Chondrocyte (in vitro differentiated cells): ENCODE measurements around the gene STEEP1. TPM values are rescaled to one million over a fixed set of nuclear protein-coding genes. Genes with fewer than 3 reads are reported as not detected.

Experiments used
- DNase-seq: peaks from one replicate; pipeline ENCODE4 v3.0.0; 2021; ENCODE audit warnings: mixed read lengths, low spot score
- H3K27ac Mint-ChIP-seq: one replicate; pipeline ENCODE4 v1.8.0; 2021; ENCODE audit warnings: mild to moderate bottlenecking, moderate library complexity, mixed read lengths; ENCODE audit not compliant: unreplicated experiment
- H3K27me3 Mint-ChIP-seq: 2 replicates; pipeline ENCODE4 v1.8.0; 2021; ENCODE audit warnings: low read depth, mixed read lengths
- H3K36me3 Mint-ChIP-seq: 2 replicates; pipeline ENCODE4 v1.8.0; 2021; ENCODE audit warnings: low read depth, mixed read lengths
- H3K4me1 Mint-ChIP-seq: 2 replicates; pipeline ENCODE4 v1.8.0; 2021; ENCODE audit warnings: low read depth, mild to moderate bottlenecking, mixed read lengths
- H3K4me3 Mint-ChIP-seq: one replicate; pipeline ENCODE4 v1.8.0; 2021; ENCODE audit warnings: mild to moderate bottlenecking, moderate library complexity, mixed read lengths; ENCODE audit not compliant: unreplicated experiment
- H3K9me3 Mint-ChIP-seq: 2 replicates; pipeline ENCODE4 v1.8.0; 2021; ENCODE audit warnings: low read depth, mixed read lengths
- CTCF ChIP-seq: fragments of 200-600 bp; sonication (generic); IDR thresholded peaks from 2 replicates; pipeline ENCODE4 v1.5.0; 2021; ENCODE audit warnings: antibody characterized with exemption, mild to moderate bottlenecking, moderate library complexity
- long read RNA-seq: library from polyadenylated mRNA; stranded (forward); transcript quantifications from one replicate; pipeline ENCODE4 v2.0.0, GENCODE V29; 2021
- total RNA-seq: library from RNA; stranded (reverse); gene quantifications from 3 replicates; pipeline ENCODE4 v1.2.1, GENCODE V29; 2021

The STEEP1 gene
- total RNA-seq: 17.1 to 20.3 TPM (median 19.2 TPM) in 3 replicates
- long read RNA-seq, partial matches to known transcripts: 1 of 59 reads
- long read RNA-seq, other reads (novel, unspliced or antisense): 57 of 59 reads

GRCh38 chrX:119565107-119565663 is at the start of gene STEEP1:
TSS of gene STEEP1 (minus strand) at chrX:119565409. CDS start at chrX:119565355, 54 bp downstream.
- no peak for TF ChIP-seq CTCF
- H3K9me3 Mint-ChIP-seq: peaks cover 2% of the 10 kb centered on the region
- H3K4me1 Mint-ChIP-seq: peaks cover 12% of the 10 kb centered on the region
- DNase-seq: no peak
- peaks cover 3% of the 10 kb centered on the region for H3K36me3 Mint-ChIP-seq
- no peaks in the 10 kb centered on the region for H3K27me3 Mint-ChIP-seq
- H3K27ac Mint-ChIP-seq: peak within 1 kb of the TSS; percentile 97
- H3K4me3 Mint-ChIP-seq: peak within 1 kb of the TSS; percentile 90

- H3K4me3 Mint-ChIP-seq: no peak overlapping the region
- no peak for TF ChIP-seq CTCF
- H3K36me3 Mint-ChIP-seq: peaks cover 4% of the 10 kb centered on the region
- no peaks in the 10 kb centered on the region for H3K27me3 Mint-ChIP-seq
- peaks cover 7% of the 10 kb centered on the region for H3K9me3 Mint-ChIP-seq
- H3K4me1 Mint-ChIP-seq: no peaks in the 10 kb centered on the region
- H3K27ac Mint-ChIP-seq: no peak overlapping the region
- DNase-seq: no peak
Measured at GRCh38 chrX:119614776-119615175, 49.6 kb upstream of the STEEP1 start.

- Mint-ChIP-seq H3K27me3 (no peaks in the 10 kb centered on the region), H3K27ac (no peak overlapping the region), H3K4me3 (peak overlapping the region; percentile 81), H3K36me3 (no peaks in the 10 kb centered on the region), H3K4me1 (peaks cover 23% of the 10 kb centered on the region), H3K9me3 (peaks cover 4% of the 10 kb centered on the region)
- no peak for DNase-seq
- TF ChIP-seq CTCF: no peak
Measured at GRCh38 chrX:119607018-119607389, 41.8 kb upstream of the STEEP1 start.

GRCh38 chrX:119606280-119607017 is 41.2 kb upstream of the STEEP1 start, which contains the start of gene NKRF:
TSS of gene NKRF (minus strand) at chrX:119606424.
- Mint-ChIP-seq H3K9me3 (peaks cover 4% of the 10 kb centered on the region), H3K27ac (peak within 1 kb of the TSS; percentile 93), H3K4me1 (peaks cover 23% of the 10 kb centered on the region), H3K4me3 (peak within 1 kb of the TSS; percentile 86), H3K36me3 (no peaks in the 10 kb centered on the region), H3K27me3 (no peaks in the 10 kb centered on the region)
- peak; percentile 94 for DNase-seq
- no peak for TF ChIP-seq CTCF

GRCh38 chrX:119605464-119606279 is 40.5 kb upstream of the STEEP1 start:
- peaks cover 4% of the 10 kb centered on the region for H3K9me3 Mint-ChIP-seq
- no peaks in the 10 kb centered on the region for H3K36me3 Mint-ChIP-seq
- H3K4me1 Mint-ChIP-seq: peaks cover 23% of the 10 kb centered on the region
- no peak for DNase-seq
- peak overlapping the region; percentile 86 for H3K4me3 Mint-ChIP-seq
- H3K27me3 Mint-ChIP-seq: no peaks in the 10 kb centered on the region
- TF ChIP-seq CTCF: no peak
- H3K27ac Mint-ChIP-seq: peak overlapping the region; percentile 93
